Nephron progenitor cell (in vitro differentiated cells): ENCODE results near the gene BCL2L1.
A peak's percentile ranks its signal among the peaks of the same experiment; 100 is the strongest.

Experiments used
- DNase-seq: peaks from one replicate; pipeline ENCODE4 v3.0.0; 2021
- H3K27ac Mint-ChIP-seq: 2 replicates; pipeline ENCODE4 v1.8.0; 2021; ENCODE audit warnings: mild to moderate bottlenecking, moderate library complexity, mixed read lengths
- H3K27me3 Mint-ChIP-seq: 2 replicates; pipeline ENCODE4 v1.8.0; 2021; ENCODE audit warnings: mild to moderate bottlenecking, low read depth, mixed read lengths; ENCODE audit not compliant: poor library complexity
- H3K36me3 Mint-ChIP-seq: 2 replicates; pipeline ENCODE4 v1.8.0; 2021; ENCODE audit warnings: low read depth, mixed read lengths
- H3K4me1 Mint-ChIP-seq: 2 replicates; pipeline ENCODE4 v1.8.0; 2021; ENCODE audit warnings: mixed read lengths
- H3K4me3 Mint-ChIP-seq: 2 replicates; pipeline ENCODE4 v1.8.0; 2021; ENCODE audit warnings: mild to moderate bottlenecking, moderate library complexity, mixed read lengths
- H3K9me3 Mint-ChIP-seq: 2 replicates; pipeline ENCODE4 v1.8.0; 2021; ENCODE audit warnings: mild to moderate bottlenecking, moderate library complexity, mixed read lengths
- TF ChIP-seq, protein P1 (sequence below): fragments of 200-600 bp; sonication (generic); IDR thresholded peaks from 2 replicates; pipeline ENCODE4 v1.5.0; 2021; ENCODE audit warnings: antibody characterized with exemption

Gene BCL2L1

DNA sequence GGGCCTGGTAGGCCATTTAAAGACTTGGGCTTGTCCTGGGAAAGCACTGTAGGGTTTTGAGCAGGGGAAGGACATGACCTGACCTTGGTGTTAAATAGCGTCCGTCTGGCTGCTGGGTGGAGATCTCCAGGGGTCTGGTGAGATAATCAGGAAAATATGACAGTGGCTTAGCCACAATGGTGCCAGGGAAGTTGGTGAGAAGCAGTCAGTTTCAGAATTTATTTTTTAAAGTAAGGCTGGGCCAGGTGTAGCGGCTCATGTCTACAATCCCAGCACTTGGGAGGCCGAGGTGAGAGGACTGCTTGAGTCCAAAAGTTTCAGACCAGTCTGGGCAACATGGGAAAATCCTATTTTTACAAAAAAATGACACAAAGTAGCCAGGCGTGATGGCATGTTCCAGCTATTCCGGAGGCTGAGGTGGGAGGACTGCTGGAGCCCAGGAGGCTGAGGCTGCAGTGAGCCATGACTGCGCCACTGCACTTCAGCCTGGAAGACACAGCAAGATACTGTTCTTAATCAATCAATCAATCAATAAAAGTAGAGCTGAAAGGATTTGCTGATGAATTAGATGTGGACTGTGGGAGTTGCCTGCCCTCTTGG, 41.4 kb downstream of the BCL2L1 start:
- Mint-ChIP-seq H3K9me3 (no peaks in the 10 kb centered on the region), H3K36me3 (peaks cover 9% of the 10 kb centered on the region), H3K27me3 (no peaks in the 10 kb centered on the region), H3K4me3 (no peak overlapping the region), H3K4me1 (peaks cover 66% of the 10 kb centered on the region), H3K27ac (peak overlapping the region; percentile 92)
- DNase-seq: no peak
- TF ChIP-seq, protein P1, sequence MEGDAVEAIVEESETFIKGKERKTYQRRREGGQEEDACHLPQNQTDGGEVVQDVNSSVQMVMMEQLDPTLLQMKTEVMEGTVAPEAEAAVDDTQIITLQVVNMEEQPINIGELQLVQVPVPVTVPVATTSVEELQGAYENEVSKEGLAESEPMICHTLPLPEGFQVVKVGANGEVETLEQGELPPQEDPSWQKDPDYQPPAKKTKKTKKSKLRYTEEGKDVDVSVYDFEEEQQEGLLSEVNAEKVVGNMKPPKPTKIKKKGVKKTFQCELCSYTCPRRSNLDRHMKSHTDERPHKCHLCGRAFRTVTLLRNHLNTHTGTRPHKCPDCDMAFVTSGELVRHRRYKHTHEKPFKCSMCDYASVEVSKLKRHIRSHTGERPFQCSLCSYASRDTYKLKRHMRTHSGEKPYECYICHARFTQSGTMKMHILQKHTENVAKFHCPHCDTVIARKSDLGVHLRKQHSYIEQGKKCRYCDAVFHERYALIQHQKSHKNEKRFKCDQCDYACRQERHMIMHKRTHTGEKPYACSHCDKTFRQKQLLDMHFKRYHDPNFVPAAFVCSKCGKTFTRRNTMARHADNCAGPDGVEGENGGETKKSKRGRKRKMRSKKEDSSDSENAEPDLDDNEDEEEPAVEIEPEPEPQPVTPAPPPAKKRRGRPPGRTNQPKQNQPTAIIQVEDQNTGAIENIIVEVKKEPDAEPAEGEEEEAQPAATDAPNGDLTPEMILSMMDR: no peak

DNA sequence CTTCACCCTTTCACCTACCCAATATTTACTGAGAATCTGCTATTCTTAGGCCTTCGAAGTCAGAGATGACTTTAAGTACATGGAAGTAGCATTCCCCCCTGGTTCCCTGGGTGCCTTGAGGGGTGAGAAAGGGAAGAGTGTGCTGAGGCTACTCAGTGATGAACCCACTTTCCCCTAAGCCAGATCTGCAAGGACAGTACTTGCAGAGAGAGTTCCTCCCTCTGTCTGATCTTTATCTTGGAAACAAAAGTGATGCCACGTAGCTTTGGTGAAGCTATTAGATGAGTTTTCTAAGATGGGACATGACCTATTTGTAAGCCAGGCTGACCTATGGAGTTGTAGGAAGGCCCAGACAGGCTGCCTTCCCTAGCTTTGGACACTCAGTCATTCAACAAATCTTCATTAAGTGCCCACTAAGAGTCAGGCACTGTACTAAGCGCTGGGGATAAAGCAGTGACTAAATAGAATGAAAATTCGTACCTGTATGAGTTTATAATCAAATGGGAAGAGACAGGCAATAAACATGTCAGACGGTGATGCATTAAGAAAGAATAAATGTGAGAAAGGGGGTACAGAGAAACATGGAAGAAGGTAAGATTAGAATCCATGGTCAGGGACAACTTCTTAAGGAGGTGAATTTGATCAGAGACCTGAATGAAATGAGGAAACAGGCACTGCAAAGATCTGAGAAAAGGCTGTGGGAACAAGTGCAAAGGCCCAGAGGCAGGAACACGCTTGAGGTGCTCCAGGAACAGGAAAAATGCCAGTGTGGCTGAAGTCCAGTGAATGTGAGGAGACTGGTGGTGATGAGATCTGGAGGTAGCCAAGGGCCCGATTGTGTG, 42.2 kb downstream of the BCL2L1 start:
- H3K9me3 Mint-ChIP-seq: no peaks in the 10 kb centered on the region
- H3K27me3 Mint-ChIP-seq: no peaks in the 10 kb centered on the region
- H3K36me3 Mint-ChIP-seq: peaks cover 6% of the 10 kb centered on the region
- H3K4me1 Mint-ChIP-seq: peaks cover 67% of the 10 kb centered on the region
- TF ChIP-seq, protein P1: no peak
- peak overlapping the region; percentile 64 for H3K27ac Mint-ChIP-seq
- H3K4me3 Mint-ChIP-seq: no peak overlapping the region
- no peak for DNase-seq

DNA sequence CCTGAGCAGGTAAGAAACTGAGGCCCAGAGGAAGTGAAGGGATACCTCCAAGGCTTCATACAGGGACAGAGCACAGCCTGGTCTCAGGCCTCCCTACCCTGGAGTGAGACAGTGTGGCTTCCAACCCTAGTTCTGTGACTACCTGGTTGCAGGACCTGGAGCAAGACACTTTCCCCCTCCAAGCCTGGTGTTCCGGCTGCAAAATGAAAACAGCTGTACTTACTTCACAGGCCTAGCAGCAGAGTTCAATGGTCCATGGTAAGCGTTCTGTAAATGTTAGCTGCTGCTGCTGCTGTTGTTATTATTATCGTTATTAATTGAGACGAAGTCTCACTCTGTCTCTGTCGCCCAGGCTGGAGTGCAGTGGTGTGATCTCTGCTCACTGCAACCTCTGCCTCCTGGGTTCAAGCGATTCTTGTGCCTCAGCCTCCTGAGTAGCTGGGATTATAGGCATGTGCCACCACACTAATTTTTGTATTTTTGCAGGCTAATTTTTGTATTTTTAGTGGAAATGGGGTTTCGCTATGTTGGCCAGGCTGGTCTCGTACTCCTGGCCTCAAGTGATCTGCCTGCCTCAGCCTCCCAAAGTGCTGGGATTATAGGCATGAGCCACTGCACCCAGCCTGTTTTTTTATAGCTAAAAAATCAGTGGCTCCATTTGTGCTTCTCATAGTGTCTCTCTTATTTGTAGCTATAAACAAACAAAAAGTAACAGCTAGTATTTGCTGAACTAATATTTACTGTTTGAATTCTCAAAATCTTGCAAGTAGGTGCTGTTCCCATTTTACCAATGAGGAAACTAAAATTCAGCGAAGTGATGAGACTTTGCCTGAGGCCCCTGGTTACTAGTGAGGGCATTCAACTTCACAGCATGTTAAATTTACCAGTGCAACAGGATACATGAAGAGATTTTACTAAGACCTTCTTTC, 43.0 kb downstream of the BCL2L1 start:
- no peaks in the 10 kb centered on the region for H3K9me3 Mint-ChIP-seq
- peak overlapping the region; percentile 73 for H3K27ac Mint-ChIP-seq
- TF ChIP-seq, protein P1: no peak
- DNase-seq: no peak
- peaks cover 6% of the 10 kb centered on the region for H3K36me3 Mint-ChIP-seq
- H3K4me1 Mint-ChIP-seq: peaks cover 70% of the 10 kb centered on the region
- no peaks in the 10 kb centered on the region for H3K27me3 Mint-ChIP-seq
- H3K4me3 Mint-ChIP-seq: no peak overlapping the region

DNA sequence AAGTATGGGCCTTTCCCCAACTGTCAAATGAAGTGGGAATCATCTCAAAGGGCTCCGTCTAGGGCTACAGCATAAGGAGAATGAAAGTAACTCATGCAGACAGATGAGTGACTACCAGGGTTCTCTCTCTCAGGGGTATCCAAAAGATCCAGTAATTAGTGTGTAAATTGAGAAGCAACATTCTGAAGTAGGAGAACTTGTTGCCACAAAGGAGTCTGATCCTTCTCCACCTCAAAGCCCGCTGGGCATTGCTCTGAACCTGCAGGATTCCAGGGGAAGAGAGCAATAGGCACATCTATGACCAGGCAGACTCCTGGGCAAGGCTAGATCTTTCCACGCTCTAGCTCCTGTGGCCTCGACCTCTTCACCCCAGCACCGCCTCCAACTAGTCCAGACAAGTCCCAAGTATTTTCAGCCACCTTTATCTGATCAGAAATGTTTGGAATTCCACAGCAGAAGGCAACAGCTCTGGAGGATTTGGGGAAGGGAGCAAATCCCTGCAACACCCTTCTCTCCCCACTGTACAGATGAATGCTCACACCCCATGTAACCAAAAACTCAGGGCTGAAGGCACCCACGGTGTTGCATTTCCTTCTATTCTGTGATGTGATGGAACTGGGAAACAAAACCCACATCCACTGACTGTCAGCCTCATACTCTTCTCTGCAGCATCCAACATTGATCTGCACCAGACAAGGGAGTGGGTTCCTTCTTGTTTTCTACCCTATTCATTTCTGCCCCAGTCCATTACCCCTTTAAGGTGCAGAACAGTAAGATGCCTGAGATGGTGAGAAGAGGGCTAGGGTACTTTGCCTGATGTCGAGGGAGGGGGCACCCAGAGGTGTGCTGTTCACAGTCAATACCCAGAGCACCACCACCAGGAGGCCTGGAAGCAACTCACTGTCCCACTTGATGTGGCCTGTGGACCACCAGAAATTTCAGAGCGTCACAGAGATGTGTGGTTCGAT, 44.0 kb downstream of the BCL2L1 start:
- Mint-ChIP-seq H3K27ac (peak overlapping the region; percentile 73), H3K4me3 (no peak overlapping the region), H3K27me3 (no peaks in the 10 kb centered on the region), H3K36me3 (peaks cover 6% of the 10 kb centered on the region), H3K4me1 (peaks cover 74% of the 10 kb centered on the region), H3K9me3 (no peaks in the 10 kb centered on the region)
- peak; percentile 33 for DNase-seq
- TF ChIP-seq, protein P1: no peak

DNA sequence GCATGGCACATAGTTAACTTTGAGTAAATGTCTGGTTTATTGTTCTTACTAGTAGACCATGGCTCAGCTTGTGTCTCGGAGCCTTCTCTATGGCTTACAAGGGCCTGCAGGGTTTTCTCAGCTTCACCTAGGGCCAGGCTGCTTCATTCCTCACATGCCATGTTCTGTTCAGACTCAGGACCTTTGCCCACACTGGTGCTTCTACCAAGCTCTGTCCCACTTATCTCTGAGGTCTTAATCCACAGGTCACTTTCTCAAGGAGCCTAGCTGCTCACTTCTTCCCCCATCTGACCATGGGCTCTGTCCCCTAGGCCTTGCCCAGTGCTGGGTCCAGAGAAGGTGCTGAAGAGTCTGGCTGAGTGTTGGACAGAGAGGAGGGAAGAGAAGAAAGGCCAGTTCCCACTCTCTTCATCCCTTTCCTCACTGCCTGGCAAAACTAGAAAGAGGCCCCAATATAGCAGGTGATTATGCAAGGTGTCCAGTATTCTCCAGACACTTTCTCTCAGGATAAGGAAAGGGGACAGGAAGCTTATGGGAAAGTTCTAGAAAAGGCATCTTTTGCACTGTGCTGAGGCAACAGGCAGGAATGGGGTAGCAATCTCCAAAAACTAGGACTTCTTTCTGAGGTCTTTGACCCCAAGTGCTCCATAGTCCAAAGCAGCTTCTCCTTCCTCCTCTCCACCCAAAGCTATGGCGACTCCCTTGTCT, 45.0 kb downstream of the BCL2L1 start:
- Mint-ChIP-seq H3K9me3 (no peaks in the 10 kb centered on the region), H3K27ac (no peak overlapping the region), H3K27me3 (no peaks in the 10 kb centered on the region), H3K4me1 (peaks cover 69% of the 10 kb centered on the region), H3K36me3 (peaks cover 6% of the 10 kb centered on the region), H3K4me3 (no peak overlapping the region)
- TF ChIP-seq, protein P1: no peak
- DNase-seq: no peak
